K562 (cell line): Measurements from ENCODE around the gene NTSR1. TPM values are rescaled to one million over a fixed set of nuclear protein-coding genes. Genes with fewer than 3 reads are reported as not detected.
A peak's percentile ranks its signal among the peaks of the same experiment; 100 is the strongest.

Experiments used
- ATAC-seq: fragments of 200-7000 bp; cut with Tn5 transposase; 3 replicates; pipeline ENCODE4 v1.9.1; 2020; ENCODE audit warnings: moderate library complexity
- BruUV-seq: library from RNA; stranded (reverse); fragments of 400-500 nt; replicated peaks from 2 replicates; lab custom pipeline; 2021; lab: Mats Ljungman, UMichigan
- CTCF ChIA-PET: fragments of 300-600 bp; formaldehyde crosslinking; extraction: SDS; loops from one replicate; lab custom pipeline; 2021; ENCODE audit warnings: low intra/inter-chr PET ratio; lab: Yijun Ruan, JAX
- POLR2A ChIA-PET: fragments of 300-600, 350-650 bp; sonication (Branson Sonifier 250); formaldehyde crosslinking; extraction: SDS; loops from one replicate; lab custom pipeline; 2021; ENCODE audit warnings: antibody characterized with exemption, inconsistent platforms; lab: Yijun Ruan, JAX
- DNase-seq, 4 experiments: peaks; one replicate each; pipeline versions ENCODE4 v3.0.0 to v3.0.0-alpha.2; 2011 to 2018; ENCODE audit warnings: low spot score in 3 of 4, mixed read lengths in 3 of 4; ENCODE audit errors: extremely low read depth in 1 of 4
- FAIRE-seq: peaks from 2 replicates; lab custom pipeline; 2011; peaks lifted over from hg19 to GRCh38; lab: Jason Lieb, UNC
- H2AFZ ChIP-seq: 2 replicates; pipeline ENCODE4 v1.6.0; 2011; ENCODE audit warnings: low read depth, low read length, control low read depth, inconsistent platforms
- H3K27ac ChIP-seq: fragments of 200-600 bp; 3 replicates; pipeline ENCODE4 v1.8.0; 2011; ENCODE audit warnings: low read depth, mild to moderate bottlenecking, control low read depth, inconsistent platforms, low read length, moderate library complexity, mixed read lengths; ENCODE audit errors: extremely low read depth
- H3K27me3 ChIP-seq, 2 experiments: fragments of 300-600 bp in 1 of 2; 2 replicates in 1 of 2; 3 replicates in 1 of 2; pipeline versions ENCODE4 v1.6.0 to v1.8.0; 2011; ENCODE audit warnings: inconsistent platforms in 2 of 2, low read length in 2 of 2, mild to moderate bottlenecking in 1 of 2, mixed read lengths in 1 of 2, moderate library complexity in 1 of 2; ENCODE audit not compliant: control insufficient read depth in 2 of 2, insufficient read depth in 2 of 2
- H3K36me3 ChIP-seq: fragments of 300-600 bp; 3 replicates; pipeline ENCODE4 v1.8.0; 2011; ENCODE audit warnings: mild to moderate bottlenecking, low read length, inconsistent platforms; ENCODE audit not compliant: control insufficient read depth, insufficient read depth
- H3K4me1 ChIP-seq, 2 experiments: fragments of 200-600 bp in 1 of 2; replicated peaks in 1 of 2; 2 replicates in 1 of 2; 3 replicates in 1 of 2; pipeline versions ENCODE4 v1.5.1 to v1.8.0; 2011; ENCODE audit warnings: inconsistent platforms in 2 of 2, low read length in 2 of 2, mild to moderate bottlenecking in 1 of 2, mixed read lengths in 1 of 2, moderate library complexity in 1 of 2; ENCODE audit not compliant: control insufficient read depth in 2 of 2, insufficient read depth in 2 of 2
- H3K4me2 ChIP-seq: 2 replicates; pipeline ENCODE4 v1.6.1; 2011; ENCODE audit warnings: low read length, control low read depth, inconsistent platforms, mixed read lengths; ENCODE audit not compliant: insufficient read depth
- H3K4me3 ChIP-seq: fragments of 200-600 bp; sonication (generic), shearing (Covaris generic); 2 replicates; pipeline ENCODE4 v1.5.1; 2016; ENCODE audit warnings: control low read depth, inconsistent platforms
- H3K79me2 ChIP-seq: fragments of 200-600 bp; 3 replicates; pipeline ENCODE4 v1.8.0; 2011; ENCODE audit warnings: low read length, inconsistent platforms; ENCODE audit not compliant: control insufficient read depth, insufficient read depth
- H3K9ac ChIP-seq, 2 experiments: 2 replicates each; pipeline versions ENCODE4 v1.6.0 to v1.6.1; 2011; ENCODE audit warnings: low read depth in 2 of 2, low read length in 2 of 2, control low read depth in 1 of 2, inconsistent platforms in 1 of 2, mild to moderate bottlenecking in 1 of 2, mixed read lengths in 1 of 2; ENCODE audit not compliant: insufficient read depth in 1 of 2
- H3K9me1 ChIP-seq: one replicate; pipeline ENCODE4 v1.6.0; 2011; ENCODE audit warnings: inconsistent platforms, mild to moderate bottlenecking, low read length, moderate library complexity; ENCODE audit not compliant: control insufficient read depth, insufficient read depth
- H3K9me3 ChIP-seq: replicated peaks from 2 replicates; pipeline ENCODE4 v1.5.1; 2011; ENCODE audit warnings: low read depth, low read length, inconsistent platforms; ENCODE audit not compliant: control insufficient read depth, insufficient read depth
- H4K20me1 ChIP-seq: replicated peaks from 2 replicates; pipeline ENCODE4 v1.6.1; 2011; ENCODE audit warnings: low read length, inconsistent platforms, mixed read lengths; ENCODE audit not compliant: control insufficient read depth, insufficient read depth
- FOS ChIP-seq: IDR thresholded peaks from 3 replicates; pipeline ENCODE4 v1.6.1; 2011; ENCODE audit not compliant: insufficient read length; ENCODE audit errors: extremely low read depth
- POLR2G ChIP-seq: fragments of 200-400 bp; formaldehyde crosslinking; IDR thresholded peaks from 2 replicates; pipeline ENCODE4 v1.6.1; 2017; ENCODE audit warnings: low read depth, mild to moderate bottlenecking, antibody characterized with exemption, low read length, moderate library complexity
- PTRF ChIP-seq: fragments of 450-650 bp; IDR thresholded peaks from 2 replicates; pipeline ENCODE4 v1.6.1; 2016; ENCODE audit warnings: mild to moderate bottlenecking, missing genetic modification characterization, missing compliant biosample characterization
- RBFOX2 ChIP-seq: fragments of 200-400 bp; formaldehyde crosslinking; IDR thresholded peaks from 2 replicates; pipeline ENCODE4 v1.6.1; 2017; ENCODE audit warnings: low read depth, mild to moderate bottlenecking, low read length, moderate library complexity
- ZNF740 ChIP-seq, 3 experiments: fragments of 200-800 bp in 1 of 3; sonication (Bioruptor generic) in 1 of 3; sonication (generic) in 1 of 3; formaldehyde crosslinking in 1 of 3; IDR thresholded peaks; 2 replicates each; pipeline versions ENCODE4 v1.6.1 to v1.8.0; 2016 to 2022; ENCODE audit warnings: mild to moderate bottlenecking in 2 of 3, missing compliant biosample characterization in 2 of 3, missing genetic modification characterization in 2 of 3, missing genetic modification reagents in 1 of 3
- WGBS: fragments of 100-300 bp; shearing (Covaris generic); methylation state at CpG from one replicate; pipeline ENCODE4 v1.1.6; 2016; ENCODE audit warnings: low coverage, mixed read lengths; ENCODE audit not compliant: insufficient coverage; ENCODE audit errors: missing lambda C conversion rate; 5-methylcytosine and 5-hydroxymethylcytosine counted together
- in situ Hi-C: fragments of 300-500 bp; cut with MboI; formaldehyde crosslinking; loops from 4 replicates; pipeline ENCODE4 v1.15.0; 2018; ENCODE audit warnings: inconsistent platforms, mixed read lengths
- intact Hi-C: fragments of 100-400 bp; cut with micrococcal nuclease; formaldehyde crosslinking; loops from 2 replicates; pipeline ENCODE4 v1.14.2; 2022
- polyA plus RNA-seq, 8 experiments: library from polyadenylated mRNA; depleted of rRNA in 4 of 8; stranded (reverse) in 5 of 8; unstranded in 3 of 8; fragments of >200 nt; fragmentation: Nextera tagmentation in 2 of 8; fragmentation: Illumina TruSeq in 1 of 8; extraction: Ambion mirVana in 2 of 8; extraction: Trizol in 1 of 8; gene quantifications; 2 replicates each; pipeline versions ENCODE4 v1.2.1 to v1.2.3, GENCODE V29; 2011 to 2014; ENCODE audit warnings: inconsistent platforms in 1 of 8, missing spikeins in 1 of 8
- total RNA-seq, 7 experiments: library from RNA; depleted of rRNA in 6 of 7; stranded (reverse); fragments of >200 nt in 6 of 7; fragmentation: Illumina TruSeq in 2 of 7; extraction: Trizol in 2 of 7; gene quantifications; 2 replicates each; pipeline versions ENCODE4 v1.2.1 to v1.2.3, GENCODE V29; 2011 to 2021; ENCODE audit warnings: low replicate concordance in 1 of 7

Gene NTSR1
- total and polyA plus RNA-seq, 9 of the 15 experiments (the other 6 are each of a cell fraction or from before 2014, with no cell fraction given) = 0.04 to 0.40 (median 0.13) TPM; not detected in 3

GRCh38 chr20:62772103-62772611 lies 63.5 kb downstream of the NTSR1 start:
- Histone ChIP-seq H3K4me3 (no peak overlapping the region), H3K4me2 (no peak overlapping the region), H3K4me1 (peaks cover 20 to 73% of the 10 kb centered on the region in 2 experiments), H3K9me3 (no peaks in the 10 kb centered on the region), H3K9me1 (peaks cover 4% of the 10 kb centered on the region), H4K20me1 (peaks cover 21% of the 10 kb centered on the region; the same call in 1 of the 2 replicates), H3K27me3 (peaks cover 0 to 5% of the 10 kb centered on the region in 2 experiments; a peak in 2 of 5 replicates), H3K9ac (peak overlapping the region in 1 of 2 experiments; percentile 36; a peak in 1 of 4 replicates), H3K79me2 (peaks cover 5% of the 10 kb centered on the region; the same call in 2 of the 3 replicates), H3K36me3 (no peaks in the 10 kb centered on the region), H2AFZ (no peak overlapping the region), H3K27ac (no peak overlapping the region)
- ChIA-PET CTCF (no interaction called here), POLR2A (no interaction called here)
- WGBS = 68% methylated on average over 23 of the region's 23 CpGs
- FAIRE-seq (no peak), DNase-seq (no peak), ATAC-seq (no peak)
- intact Hi-C loops (no loop called here), in situ Hi-C loops (no loop called here)
- BruUV-seq = no TSS peak
- TF ChIP-seq RBFOX2 = peak; percentile 56
- TF ChIP-seq PTRF (tag) = no peak
- TF ChIP-seq ZNF740 (CRISPR knock-in tag; IDR thresholded peaks at IDR 0.05) = no peak
- TF ChIP-seq ZNF740 (tag; IDR thresholded peaks at IDR 0.05) = no peak
- no peak for TF ChIP-seq FOS
- peak; percentile 64 for TF ChIP-seq POLR2G
